H1 (cell line): ENCODE measurements around the gene PRKCH. TPM values are rescaled to one million over a fixed set of nuclear protein-coding genes. Genes with fewer than 3 reads are reported as not detected.

Experiments
- CTCF ChIA-PET: fragments of 300-600 bp; sonication (Branson Sonifier 250); formaldehyde crosslinking; loops from one replicate; lab custom pipeline; 2021; ENCODE audit not compliant: partially characterized antibody; lab: Charles Lee
- POLR2A ChIA-PET: fragments of 300-600 bp; sonication (Branson Sonifier 250); formaldehyde crosslinking; loops from one replicate; lab custom pipeline; 2021; ENCODE audit warnings: inconsistent platforms; ENCODE audit not compliant: partially characterized antibody; lab: Charles Lee
- DNase-seq, 2 experiments: peaks; one replicate each; pipeline versions ENCODE4 v3.0.0 to v3.0.0-alpha.2; 2010 to 2022; ENCODE audit warnings: low spot score in 2 of 2, low read depth in 1 of 2, mixed read lengths in 1 of 2
- FAIRE-seq: peaks from 2 replicates; lab custom pipeline; 2011; peaks lifted over from hg19 to GRCh38; lab: Jason Lieb, UNC
- H2AFZ ChIP-seq: 2 replicates; pipeline ENCODE4 v1.8.1; 2012; ENCODE audit warnings: low read length, inconsistent platforms
- H2AK5ac ChIP-seq: 2 replicates; pipeline ENCODE4 v1.6.1; 2013; ENCODE audit warnings: low read depth, low read length
- H2BK120ac ChIP-seq: replicated peaks from 2 replicates; pipeline ENCODE3; 2013; ENCODE audit warnings: low read depth, low read length, inconsistent platforms
- H2BK12ac ChIP-seq: 2 replicates; pipeline ENCODE4 v1.6.1; 2013; ENCODE audit warnings: low read depth, low read length
- H2BK15ac ChIP-seq: 2 replicates; pipeline ENCODE4 v1.6.1; 2013; ENCODE audit warnings: low read length
- H2BK20ac ChIP-seq: 2 replicates; pipeline ENCODE4 v1.6.1; 2013; ENCODE audit warnings: low read length
- H2BK5ac ChIP-seq: 2 replicates; pipeline ENCODE4 v1.6.1; 2013; ENCODE audit warnings: low read depth, low read length
- H3K14ac ChIP-seq: 2 replicates; pipeline ENCODE4 v1.6.1; 2013; ENCODE audit warnings: inconsistent platforms; ENCODE audit not compliant: insufficient read length
- H3K18ac ChIP-seq: 2 replicates; pipeline ENCODE4 v1.6.1; 2013; ENCODE audit warnings: low read length; ENCODE audit errors: extremely low read depth
- H3K23ac ChIP-seq: 2 replicates; pipeline ENCODE4 v1.6.1; 2013; ENCODE audit warnings: inconsistent platforms; ENCODE audit not compliant: insufficient read length
- H3K23me2 ChIP-seq: 2 replicates; pipeline ENCODE4 v1.6.1; 2013; ENCODE audit warnings: low read depth, low read length
- H3K27ac ChIP-seq: 2 replicates; pipeline ENCODE4 v1.6.1; 2011; ENCODE audit warnings: low read depth, low read length, inconsistent platforms
- H3K27me3 ChIP-seq, 4 experiments: replicated peaks in 1 of 4; 1 replicate in 1 of 4; 2 replicates in 3 of 4; pipeline versions ENCODE4 v1.6.1 to v1.8.1; 2011 to 2013; ENCODE audit warnings: low read length in 3 of 4, mild to moderate bottlenecking in 3 of 4, inconsistent platforms in 2 of 4, mixed read lengths in 2 of 4, moderate library complexity in 1 of 4; ENCODE audit not compliant: control insufficient read depth in 3 of 4, insufficient read depth in 3 of 4; ENCODE audit errors: extremely low read depth in 1 of 4
- H3K36me3 ChIP-seq, 4 experiments: 2 replicates each; pipeline versions ENCODE4 v1.6.1 to v1.8.1; 2011 to 2013; ENCODE audit warnings: mild to moderate bottlenecking in 4 of 4, low read length in 3 of 4, moderate library complexity in 2 of 4, control low read depth in 1 of 4, inconsistent platforms in 1 of 4; ENCODE audit not compliant: insufficient read depth in 4 of 4, control insufficient read depth in 2 of 4
- H3K4ac ChIP-seq: replicated peaks from 2 replicates; pipeline ENCODE3; 2013; ENCODE audit warnings: low read length, low read depth, mixed read lengths, inconsistent platforms; ENCODE audit not compliant: insufficient read length
- H3K4me1 ChIP-seq, 4 experiments: replicated peaks in 1 of 4; 1 replicate in 1 of 4; 2 replicates in 3 of 4; pipeline versions ENCODE4 v1.6.1 to v1.8.1; 2011 to 2013; ENCODE audit warnings: low read length in 3 of 4, inconsistent platforms in 2 of 4, mixed read lengths in 1 of 4; ENCODE audit not compliant: insufficient read depth in 4 of 4, control insufficient read depth in 3 of 4
- H3K4me2 ChIP-seq, 2 experiments: 2 replicates each; pipeline versions ENCODE4 v1.6.1 to v1.8.1; 2011 to 2013; ENCODE audit warnings: low read depth in 2 of 2, low read length in 2 of 2, control low read depth in 1 of 2, inconsistent platforms in 1 of 2, mild to moderate bottlenecking in 1 of 2; ENCODE audit not compliant: insufficient read depth in 1 of 2
- H3K4me3 ChIP-seq, 4 experiments: fragments of 200-600, 300-600 bp in 1 of 4; sonication (generic), shearing (Covaris generic), sonication (Bioruptor Twin) in 1 of 4; 2 replicates each; pipeline versions ENCODE4 v1.5.1 to v1.8.1; 2011 to 2016; ENCODE audit warnings: low read length in 4 of 4, low read depth in 3 of 4, control low read depth in 2 of 4, inconsistent platforms in 2 of 4, mild to moderate bottlenecking in 2 of 4, mixed read lengths in 1 of 4, moderate library complexity in 1 of 4; ENCODE audit not compliant: insufficient read depth in 2 of 4; ENCODE audit errors: extremely low read depth in 1 of 4
- H3K56ac ChIP-seq: replicated peaks from 2 replicates; pipeline ENCODE3; 2013; ENCODE audit warnings: low read depth, mild to moderate bottlenecking, mixed read lengths, low read length, inconsistent platforms; ENCODE audit not compliant: insufficient read length
- H3K79me1 ChIP-seq: 2 replicates; pipeline ENCODE4 v1.6.1; 2013; ENCODE audit warnings: low read depth, low read length, control low read depth
- H3K79me2 ChIP-seq, 2 experiments: 2 replicates each; pipeline versions ENCODE4 v1.6.1 to v1.8.1; 2012 to 2013; ENCODE audit warnings: low read length in 2 of 2, mild to moderate bottlenecking in 2 of 2, inconsistent platforms in 1 of 2; ENCODE audit not compliant: insufficient read depth in 2 of 2, control insufficient read depth in 1 of 2
- H3K9ac ChIP-seq, 4 experiments: replicated peaks in 1 of 4; 1 replicate in 1 of 4; 2 replicates in 3 of 4; pipeline versions ENCODE4 v1.6.1 to v1.8.1; 2011 to 2013; ENCODE audit warnings: low read depth in 3 of 4, low read length in 3 of 4, control low read depth in 2 of 4, mild to moderate bottlenecking in 2 of 4, moderate library complexity in 2 of 4, inconsistent platforms in 1 of 4; ENCODE audit errors: extremely low read depth in 1 of 4
- H3K9me3 ChIP-seq, 2 experiments: 2 replicates each; pipeline versions ENCODE4 v1.6.1 to v1.8.1; 2012 to 2013; ENCODE audit warnings: mild to moderate bottlenecking in 2 of 2, moderate library complexity in 2 of 2, control low read depth in 1 of 2, inconsistent platforms in 1 of 2, low read depth in 1 of 2, low read length in 1 of 2, mixed read lengths in 1 of 2; ENCODE audit not compliant: insufficient read depth in 2 of 2
- H4K20me1 ChIP-seq, 2 experiments: replicated peaks in 1 of 2; 2 replicates each; pipeline versions ENCODE3 to v1.8.1; 2011 to 2013; ENCODE audit warnings: inconsistent platforms in 2 of 2, low read length in 2 of 2, mild to moderate bottlenecking in 1 of 2; ENCODE audit not compliant: insufficient read depth in 2 of 2, control insufficient read depth in 1 of 2
- H4K5ac ChIP-seq: 2 replicates; pipeline ENCODE4 v1.6.1; 2013; ENCODE audit warnings: low read length, low read depth, mixed read lengths, inconsistent platforms; ENCODE audit not compliant: insufficient read length
- H4K8ac ChIP-seq: 2 replicates; pipeline ENCODE4 v1.8.0; 2013; ENCODE audit warnings: mild to moderate bottlenecking, moderate library complexity, low read length, inconsistent platforms; ENCODE audit not compliant: insufficient read depth; ENCODE audit errors: extremely low read depth
- H4K91ac ChIP-seq: replicated peaks from 2 replicates; pipeline ENCODE3; 2013; ENCODE audit warnings: low read length, mixed read lengths, inconsistent platforms; ENCODE audit not compliant: insufficient read length
- BACH1 ChIP-seq: IDR thresholded peaks from 2 replicates; pipeline ENCODE4 v1.6.1; 2012; ENCODE audit warnings: low read length, improper control_type of control experiment
- CREB1 ChIP-seq: IDR thresholded peaks from 2 replicates; pipeline ENCODE4 v1.6.1; 2012; ENCODE audit warnings: inconsistent platforms
- FOSL1 ChIP-seq: IDR thresholded peaks from 2 replicates; pipeline ENCODE4 v1.6.1; 2011; ENCODE audit warnings: mild to moderate bottlenecking, low read depth, low read length, moderate library complexity; ENCODE audit not compliant: insufficient read depth
- GABPA ChIP-seq: IDR thresholded peaks from 2 replicates; pipeline ENCODE4 v1.6.1; 2011; ENCODE audit warnings: mild to moderate bottlenecking, low read length, moderate library complexity, borderline replicate concordance; ENCODE audit not compliant: insufficient read depth
- JUND ChIP-seq: IDR thresholded peaks from 2 replicates; pipeline ENCODE4 v1.6.1; 2011; ENCODE audit warnings: mild to moderate bottlenecking, improper control_type of control experiment, low read length
- NRF1 ChIP-seq: IDR thresholded peaks from 2 replicates; pipeline ENCODE4 v1.6.1; 2011; ENCODE audit warnings: mild to moderate bottlenecking, low read depth, low read length, improper control_type of control experiment
- ZNF274 ChIP-seq: IDR thresholded peaks from 2 replicates; pipeline ENCODE4 v1.7.0; 2012; ENCODE audit warnings: low read length, borderline replicate concordance; ENCODE audit errors: extremely low read depth
- WGBS, 2 experiments: shearing (Covaris generic) in 1 of 2; methylation state at CpG; one replicate each; pipeline versions ENCODE4 v1.1.6 to v1.1.7; 2013 to 2015; ENCODE audit warnings: low lambda C conversion rate in 2 of 2, mixed read lengths in 2 of 2, inconsistent platforms in 1 of 2, low coverage in 1 of 2, missing lambda C conversion rate in 1 of 2; ENCODE audit not compliant: insufficient replicate concordance in 2 of 2, insufficient coverage in 1 of 2, insufficient read length in 1 of 2; ENCODE audit errors: extremely low coverage in 1 of 2, missing lambda C conversion rate in 1 of 2; 5-methylcytosine and 5-hydroxymethylcytosine counted together
- polyA plus RNA-seq, 7 experiments: library from polyadenylated mRNA; depleted of rRNA in 3 of 7; stranded (reverse) in 5 of 7; unstranded in 2 of 7; fragments of >200 nt in 5 of 7; fragments of 200-250 nt in 2 of 7; gene quantifications; 1 replicate in 5 of 7; 2 replicates in 1 of 7; 4 replicates in 1 of 7; pipeline versions ENCODE4 v1.2.1 to v1.2.3, GENCODE V29; 2011 to 2013; ENCODE audit warnings: missing spikeins in 2 of 7, mixed read lengths in 2 of 7
- total RNA-seq: library from RNA; stranded (reverse); fragmentation: NEBNext Ultra II Directional; extraction: Animal tissue kit (Norgen Biotek cat#: 25700); gene quantifications from 2 replicates; pipeline ENCODE4 v1.2.1, GENCODE V29; 2021

PRKCH gene
- total and polyA plus RNA-seq, 2 of the 8 experiments (the other 6 are each of a cell fraction or from before 2014, with no cell fraction given): 6.4 to 7.0 TPM

GRCh38 chr14:61596990-61597389, 275.6 kb downstream of the PRKCH start:
- no peak overlapping the region for H3K23ac ChIP-seq
- H2AK5ac ChIP-seq: no peak overlapping the region
- H3K56ac ChIP-seq: no peak overlapping the region
- no peaks in the 10 kb centered on the region for H3K9me3 ChIP-seq
- peak overlapping the region; percentile 96 for H3K4ac ChIP-seq
- H2BK5ac ChIP-seq: no peak overlapping the region
- no peak overlapping the region for H4K5ac ChIP-seq
- no peak overlapping the region for H2BK15ac ChIP-seq
- H2AFZ ChIP-seq: peak overlapping the region; percentile 47; the same call in 1 of the 2 replicates
- peak overlapping the region; percentile 13 for H2BK120ac ChIP-seq
- H3K27ac ChIP-seq: no peak overlapping the region
- ChIA-PET POLR2A (interaction anchor here (0.6 kb wide), 1 partner anchor 13 kb away, joined by 3 read pairs; no protein-coding TSS in a partner anchor), CTCF (interaction anchor here (1.3 kb wide), 1 partner anchor 106 kb away, joined by 3 read pairs; no protein-coding TSS in a partner anchor)
- peaks cover 3% of the 10 kb centered on the region; the same call in 1 of the 2 replicates for H3K23me2 ChIP-seq
- FAIRE-seq (no peak), DNase-seq (no peak)
- H3K4me1 ChIP-seq: peaks cover 0 to 8% (median 2%) of the 10 kb centered on the region in 4 experiments; a peak in 5 of 7 replicates
- H4K91ac ChIP-seq: no peak overlapping the region
- WGBS, 2 experiments: 63% methylated on average over 5 of the region's 5 CpGs; no CpG with 5 or more reads in 1 of the 2 experiments
- no peaks in the 10 kb centered on the region for H3K36me3 ChIP-seq
- no peaks in the 10 kb centered on the region for H4K20me1 ChIP-seq
- no peak overlapping the region for H3K14ac ChIP-seq
- H3K18ac ChIP-seq: no peak overlapping the region
- no peak overlapping the region for H2BK20ac ChIP-seq
- H2BK12ac ChIP-seq: no peak overlapping the region
- TF ChIP-seq GABPA (no peak), CREB1 (no peak), ZNF274 (no peak), FOSL1 (no peak), JUND (no peak), NRF1 (no peak), BACH1 (no peak)
- H3K27me3 ChIP-seq: no peaks in the 10 kb centered on the region
- H4K8ac ChIP-seq: no peak overlapping the region
- H3K79me2 ChIP-seq: no peaks in the 10 kb centered on the region
- no peaks in the 10 kb centered on the region for H3K79me1 ChIP-seq
- no peak overlapping the region; a peak in 1 of 8 replicates for H3K4me3 ChIP-seq
- no peak overlapping the region for H3K4me2 ChIP-seq
- no peak overlapping the region for H3K9ac ChIP-seq
